Measurements from ENCODE around the gene CAMTA1.

CAMTA1 gene

GRCh38 chr1:7296968-7297367 lies 511.7 kb downstream of the CAMTA1 start:
- TF ChIP-seq, protein P1, sequence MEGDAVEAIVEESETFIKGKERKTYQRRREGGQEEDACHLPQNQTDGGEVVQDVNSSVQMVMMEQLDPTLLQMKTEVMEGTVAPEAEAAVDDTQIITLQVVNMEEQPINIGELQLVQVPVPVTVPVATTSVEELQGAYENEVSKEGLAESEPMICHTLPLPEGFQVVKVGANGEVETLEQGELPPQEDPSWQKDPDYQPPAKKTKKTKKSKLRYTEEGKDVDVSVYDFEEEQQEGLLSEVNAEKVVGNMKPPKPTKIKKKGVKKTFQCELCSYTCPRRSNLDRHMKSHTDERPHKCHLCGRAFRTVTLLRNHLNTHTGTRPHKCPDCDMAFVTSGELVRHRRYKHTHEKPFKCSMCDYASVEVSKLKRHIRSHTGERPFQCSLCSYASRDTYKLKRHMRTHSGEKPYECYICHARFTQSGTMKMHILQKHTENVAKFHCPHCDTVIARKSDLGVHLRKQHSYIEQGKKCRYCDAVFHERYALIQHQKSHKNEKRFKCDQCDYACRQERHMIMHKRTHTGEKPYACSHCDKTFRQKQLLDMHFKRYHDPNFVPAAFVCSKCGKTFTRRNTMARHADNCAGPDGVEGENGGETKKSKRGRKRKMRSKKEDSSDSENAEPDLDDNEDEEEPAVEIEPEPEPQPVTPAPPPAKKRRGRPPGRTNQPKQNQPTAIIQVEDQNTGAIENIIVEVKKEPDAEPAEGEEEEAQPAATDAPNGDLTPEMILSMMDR (conservative IDR thresholded peaks at IDR 0.05; ENCODE audit: low read depth, low read length) = no peak
- DNase-seq (ENCODE audit: low read depth) = no peak
- H3K4me3 ChIP-seq (ENCODE audit: low read depth, low read length) = no peak overlapping the region

GRCh38 chr1:7298145-7298544 lies 512.9 kb downstream of the CAMTA1 start:
- TF ChIP-seq, protein P1 (conservative IDR thresholded peaks at IDR 0.05; ENCODE audit: low read depth, low read length) = no peak
- H3K4me3 ChIP-seq (ENCODE audit: low read depth, low read length) = no peak overlapping the region
- DNase-seq (ENCODE audit: low read depth) = no peak

DNA sequence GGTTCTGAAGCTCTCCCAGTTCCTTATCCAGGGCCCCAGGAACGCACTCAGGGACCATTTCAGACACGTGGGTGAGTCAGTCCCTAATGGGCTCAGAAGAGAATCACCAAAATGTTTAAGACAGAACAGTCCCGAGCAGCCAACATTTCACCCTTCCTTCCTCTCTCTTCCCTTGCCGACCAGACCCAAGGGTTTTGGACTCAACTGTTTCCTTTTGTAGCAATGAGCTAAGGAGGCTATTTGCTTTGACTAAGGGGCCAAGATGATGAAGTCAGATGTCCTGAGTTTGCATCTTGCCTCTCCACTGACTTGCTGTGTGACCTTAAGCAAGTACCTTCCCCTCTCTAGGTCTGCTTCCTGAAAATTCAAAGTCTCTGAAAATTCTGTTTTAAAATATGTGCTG lies 513.5 kb downstream of the CAMTA1 start:
- no peak overlapping the region for H3K4me3 ChIP-seq (ENCODE audit: low read depth, low read length)
- TF ChIP-seq, protein P1 (conservative IDR thresholded peaks at IDR 0.05; ENCODE audit: low read depth, low read length) = no peak
- DNase-seq (ENCODE audit: low read depth) = peak; percentile 85

- DNase-seq (ENCODE audit: low read depth) = peak; percentile 99
Observed at GRCh38 chr1:7299329-7299799, 514.1 kb downstream of the CAMTA1 start.

DNA sequence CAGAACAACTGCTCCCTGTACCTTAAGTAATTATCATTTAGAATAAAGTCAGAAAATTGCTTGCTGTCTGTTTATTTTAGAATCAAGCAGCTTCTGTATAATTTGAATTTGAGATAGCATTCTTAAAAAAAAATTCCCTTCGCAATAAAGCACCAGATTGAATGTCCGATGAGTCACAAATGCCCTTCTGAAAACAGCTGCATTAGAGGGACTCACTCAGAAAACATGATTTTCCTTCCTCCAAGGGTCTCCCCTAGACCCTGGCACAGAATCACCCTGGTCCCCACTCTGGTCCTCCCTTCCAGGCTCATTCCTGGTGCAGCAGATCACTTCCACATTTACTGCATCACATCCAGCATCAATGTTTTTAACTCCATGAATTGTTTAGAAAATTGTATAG lies 514.7 kb downstream of the CAMTA1 start:
- no peak overlapping the region for H3K4me3 ChIP-seq (ENCODE audit: low read depth, low read length)
- peak; percentile 82 for DNase-seq (ENCODE audit: low read depth)
- TF ChIP-seq, protein P1 (conservative IDR thresholded peaks at IDR 0.05; ENCODE audit: low read depth, low read length) = no peak

More at GRCh38 chr1:7299329-7299799, 514.1 kb downstream of the CAMTA1 start:
- TF ChIP-seq, protein P1 (conservative IDR thresholded peaks at IDR 0.05; ENCODE audit: low read depth, low read length) = no peak
- H3K4me3 ChIP-seq (ENCODE audit: low read depth, low read length) = no peak overlapping the region

- TF ChIP-seq, protein P1 (conservative IDR thresholded peaks at IDR 0.05; ENCODE audit: low read depth, low read length) = no peak
- H3K4me3 ChIP-seq (ENCODE audit: low read depth, low read length) = no peak overlapping the region
- DNase-seq (ENCODE audit: low read depth) = peak; percentile 94
Observed at GRCh38 chr1:7300893-7301663, 515.8 kb downstream of the CAMTA1 start.

GRCh38 chr1:7301664-7301981 lies 516.4 kb downstream of the CAMTA1 start:
- DNase-seq (ENCODE audit: low read depth) = no peak
- TF ChIP-seq, protein P1 (conservative IDR thresholded peaks at IDR 0.05; ENCODE audit: low read depth, low read length) = no peak
- H3K4me3 ChIP-seq (ENCODE audit: low read depth, low read length) = no peak overlapping the region

Data from choroid plexus epithelial cell (primary cell).